Lower leg skin (tissue), 3 donors: Measurements from ENCODE around the gene PAXIP1.

ENCODE experiments used
- CTCF ChIP-seq, 3 donors: fragments of 450-650 bp; IDR thresholded peaks; one replicate each; pipeline ENCODE4 v1.5.1; 2016; ENCODE audit warnings: antibody characterized with exemption in 3 of 3, mild to moderate bottlenecking in 3 of 3, moderate library complexity in 2 of 3
- POLR2A ChIP-seq, 2 donors: fragments of 450-650 bp; IDR thresholded peaks; one replicate each; pipeline ENCODE4 v1.6.1; 2016 to 2017; ENCODE audit warnings: antibody characterized with exemption in 2 of 2, mild to moderate bottlenecking in 1 of 2, moderate library complexity in 1 of 2

GRCh38 chr7:154950960-154951359 lies 52.0 kb downstream of the PAXIP1 start:
- no peak for TF ChIP-seq POLR2A (IDR thresholded peaks at IDR 0.05)
- no peak for TF ChIP-seq CTCF (IDR thresholded peaks at IDR 0.05)
